Measurements from ENCODE around the gene LMO2.

The LMO2 gene

DNA sequence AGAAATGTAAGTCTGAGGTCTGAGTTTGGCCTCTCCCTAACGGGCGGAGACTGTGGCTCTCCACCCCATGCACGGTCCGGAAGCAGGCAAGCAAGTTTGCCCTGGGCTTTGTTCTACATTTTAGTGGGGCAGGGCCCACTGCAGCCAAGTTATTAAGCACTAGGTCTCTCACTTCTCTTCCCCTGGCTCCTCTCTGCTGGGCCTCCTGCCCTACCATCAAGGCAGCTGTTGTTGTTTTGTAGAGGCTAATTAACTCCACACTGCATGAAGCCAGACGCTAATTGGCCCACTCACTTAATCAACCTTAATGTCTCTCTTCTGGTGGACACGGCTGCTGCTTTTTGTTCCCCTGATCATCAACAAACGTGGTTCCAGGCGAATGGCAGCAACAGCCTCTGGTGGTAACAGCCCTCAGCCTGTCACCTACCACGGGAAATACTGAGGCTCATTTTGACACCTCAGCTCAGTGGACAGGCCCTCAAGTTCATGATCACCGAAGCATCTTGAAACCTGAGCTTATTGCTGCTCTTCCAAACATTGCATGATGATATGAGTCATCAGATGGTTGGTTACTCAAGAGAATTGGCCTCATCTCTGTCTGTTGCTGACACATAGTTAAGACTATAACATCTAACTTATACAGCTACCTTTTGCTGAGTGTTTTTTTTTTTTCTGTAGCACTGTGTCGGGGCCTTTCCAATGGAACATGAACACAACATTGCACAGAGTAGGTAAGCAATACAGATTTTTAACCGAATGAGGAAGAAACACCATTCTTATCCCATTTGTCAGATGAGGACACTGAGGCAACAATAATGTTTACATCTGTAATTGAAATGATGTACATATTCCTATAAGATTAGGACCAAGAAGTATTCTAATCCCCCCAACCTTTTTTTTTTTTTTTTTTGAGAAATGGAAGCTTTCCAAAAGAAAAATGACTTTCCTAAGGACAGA lies 20.8 kb upstream of the LMO2 start:
- DNase-seq = no peak

DNA sequence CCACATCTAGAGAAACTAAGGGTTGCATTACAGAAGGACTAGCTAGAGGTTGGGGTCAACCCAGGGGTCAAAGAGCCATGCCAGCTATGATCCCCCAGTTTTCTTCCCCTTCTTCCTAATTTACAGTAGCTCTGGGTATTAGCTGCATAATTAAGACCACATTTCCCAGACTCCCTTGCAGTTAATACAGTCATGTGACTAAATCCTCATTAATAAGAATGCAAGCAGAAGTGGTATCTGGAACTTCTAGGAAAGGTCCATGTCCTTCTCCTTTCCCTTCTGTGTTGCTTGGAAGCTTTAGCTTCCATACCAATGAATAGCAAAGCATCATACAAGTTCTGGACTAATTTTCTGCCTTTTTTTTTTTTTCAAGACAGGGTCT lies 19.1 kb upstream of the LMO2 start:
- DNase-seq = no peak

DNA sequence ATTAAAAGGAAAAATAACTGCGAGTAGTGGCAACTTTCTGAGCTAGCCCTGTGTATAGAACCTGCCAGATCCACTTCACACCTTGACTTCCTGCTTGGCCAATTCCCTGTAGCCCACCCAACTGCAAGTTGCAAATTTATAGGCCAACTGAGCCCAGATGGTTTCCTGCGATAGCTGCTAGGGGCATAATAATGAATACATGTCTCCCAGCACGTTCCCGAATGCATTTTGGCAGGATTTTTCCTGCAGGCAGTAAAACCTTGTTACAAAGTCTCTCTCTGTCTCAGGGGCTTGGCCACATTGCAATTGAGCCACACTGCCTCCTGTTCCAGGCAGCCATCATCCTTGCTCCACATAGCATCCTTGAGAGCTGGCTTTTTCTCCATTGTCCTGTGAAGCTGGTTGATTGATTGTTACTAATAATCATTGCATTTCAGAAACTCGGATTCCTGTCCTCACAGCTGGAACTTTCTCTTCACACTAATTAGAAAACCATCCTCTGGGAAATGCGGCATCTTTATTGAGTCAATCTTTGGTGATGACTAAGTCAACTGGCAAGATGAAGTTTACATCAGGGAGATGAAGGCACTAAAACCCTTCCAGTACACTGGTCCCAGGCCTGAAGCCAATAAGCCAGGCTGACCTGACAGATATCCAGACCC lies 18.6 kb upstream of the LMO2 start:
- no peak for DNase-seq

DNA sequence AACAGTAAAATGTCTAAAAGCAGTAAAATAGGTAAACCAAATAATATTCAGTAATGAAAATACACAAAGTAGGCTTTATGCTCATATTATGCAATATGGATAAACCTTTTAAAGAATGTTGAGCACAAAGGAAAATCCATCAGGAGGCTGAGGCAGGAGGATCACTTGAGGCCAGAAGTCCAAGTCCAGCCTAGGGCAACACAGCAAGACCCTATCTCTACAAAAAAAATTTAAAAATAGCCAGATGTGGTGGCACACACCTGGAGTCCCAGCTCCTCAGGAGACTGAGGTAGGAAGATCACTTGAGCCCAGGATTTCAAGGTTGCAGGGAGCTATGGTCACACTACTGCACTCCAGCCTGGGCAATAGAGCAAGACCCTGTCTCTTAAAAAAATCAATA lies 17.7 kb upstream of the LMO2 start:
- no peak for DNase-seq

DNA sequence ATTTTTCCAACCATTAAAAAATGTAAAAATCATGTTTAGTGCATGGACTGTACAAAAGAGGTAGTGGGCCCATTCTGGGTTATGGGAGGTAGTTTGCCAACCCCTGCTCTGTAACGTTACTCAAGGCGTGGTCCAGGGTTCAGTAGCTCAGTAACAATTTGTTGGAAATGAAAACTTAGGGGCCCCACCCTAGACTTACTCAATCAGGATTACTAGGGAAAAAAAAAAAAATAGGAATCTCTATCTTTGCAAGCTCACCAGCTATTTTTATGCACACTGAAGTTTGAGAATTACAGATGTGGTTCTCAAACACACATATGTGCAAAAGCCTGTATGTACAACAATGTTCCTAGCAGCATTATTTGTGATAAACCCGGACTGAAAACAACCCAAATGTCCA lies 17.3 kb upstream of the LMO2 start:
- DNase-seq = no peak

DNA sequence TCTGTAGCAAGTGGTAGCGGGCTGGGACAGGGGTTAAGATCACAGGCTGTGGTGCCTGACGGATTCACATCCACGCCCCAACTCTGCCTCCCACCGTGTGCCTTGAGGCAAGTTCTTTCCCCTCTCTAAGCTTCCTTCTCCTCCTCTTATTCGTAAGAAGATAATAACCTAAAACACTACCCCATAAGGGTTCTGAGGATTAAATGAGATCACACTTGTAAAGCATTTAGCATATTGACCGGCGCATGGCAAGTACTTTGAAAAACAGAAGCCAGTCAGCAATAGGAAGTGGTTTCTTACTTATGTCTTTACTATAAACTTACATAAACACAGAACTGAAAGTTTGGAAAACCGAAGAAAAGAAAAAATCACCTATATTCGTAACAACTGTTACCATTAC lies 15.5 kb upstream of the LMO2 start:
- DNase-seq = no peak

DNA sequence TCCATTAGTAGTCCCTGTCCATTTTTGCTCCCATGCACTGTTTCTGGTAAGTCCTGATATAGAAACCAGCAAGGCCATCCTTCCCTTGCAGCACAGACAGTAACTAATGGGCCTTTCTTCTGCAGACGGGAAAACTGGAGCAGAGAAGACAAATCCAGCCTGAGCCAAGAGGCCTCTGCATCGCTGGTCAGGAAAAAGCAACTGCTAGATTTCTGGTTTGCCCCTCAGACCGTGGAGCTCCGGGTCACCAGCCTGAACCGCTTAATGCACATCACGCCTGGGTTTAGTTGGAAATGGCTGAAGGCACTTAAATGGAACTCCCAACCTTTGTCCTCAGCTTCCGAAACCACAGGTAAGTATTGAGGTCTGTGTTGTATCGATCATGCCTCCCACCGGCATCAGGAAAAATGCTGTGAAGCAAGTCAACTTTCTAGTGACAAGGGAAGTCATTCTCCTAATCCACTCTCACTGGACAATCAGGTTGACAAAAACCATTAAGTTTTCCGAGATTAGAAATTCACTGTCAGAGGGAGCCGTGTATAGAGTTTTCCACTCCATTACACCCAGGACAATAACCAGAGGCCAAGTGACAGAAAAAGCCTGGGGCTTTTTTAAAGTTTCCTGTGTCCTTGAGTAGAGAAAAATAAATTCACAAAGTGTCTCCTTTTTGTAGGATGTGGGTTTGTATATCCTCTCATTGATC lies 14.8 kb upstream of the LMO2 start:
- no peak for DNase-seq

DNA sequence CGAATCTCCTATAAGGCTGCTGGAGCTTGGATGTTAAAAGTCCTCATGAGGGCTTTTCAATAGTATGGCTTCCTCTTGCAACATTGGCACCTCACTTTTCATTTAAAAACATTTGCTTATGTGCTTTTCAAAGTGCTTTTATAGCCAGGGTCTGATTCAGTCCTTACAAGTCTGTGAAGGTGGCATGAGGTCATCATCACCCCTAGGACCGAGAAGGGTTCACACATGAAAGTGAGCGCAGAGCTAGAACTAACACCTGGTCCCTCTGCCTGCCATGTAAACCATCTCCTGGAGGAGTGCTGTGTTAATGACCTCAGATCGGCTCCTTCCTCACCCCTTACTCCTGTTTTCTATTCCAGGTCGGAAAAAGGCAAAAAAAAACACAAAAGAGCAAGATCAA lies 12.2 kb upstream of the LMO2 start:
- no peak for DNase-seq

DNA sequence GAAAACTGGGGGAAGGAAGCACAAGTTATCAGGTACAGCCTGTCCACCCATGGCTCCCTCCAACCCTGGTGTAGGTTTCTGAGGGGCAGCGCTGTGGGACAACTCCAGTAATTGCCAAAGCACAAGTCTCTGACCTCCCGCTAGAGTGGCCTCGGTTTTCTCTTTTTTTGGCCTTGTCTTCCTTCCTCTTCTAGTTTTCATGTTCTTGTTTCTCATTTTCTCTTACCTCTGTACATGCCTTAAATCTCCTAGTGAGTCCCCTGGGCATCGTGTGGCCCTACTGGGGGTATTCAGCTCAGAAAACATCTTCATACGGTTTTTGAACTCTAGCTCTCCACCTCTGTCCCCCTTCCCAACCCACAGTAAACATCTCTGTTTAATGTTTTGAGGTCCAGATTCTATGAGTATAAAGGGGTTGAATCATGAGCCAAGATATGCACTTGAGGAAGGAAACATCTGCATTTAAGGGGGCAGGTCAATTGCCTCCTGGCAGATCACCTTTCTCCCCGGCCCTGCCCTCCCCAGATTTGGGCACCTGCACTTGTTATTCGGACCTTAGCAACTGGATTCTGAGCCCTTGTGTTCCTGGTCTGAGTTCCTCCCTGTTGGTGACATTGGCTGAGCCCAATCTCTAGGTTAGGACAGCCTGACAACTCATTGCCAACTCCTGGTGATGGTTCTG lies 8.4 kb upstream of the LMO2 start:
- DNase-seq = no peak

DNA sequence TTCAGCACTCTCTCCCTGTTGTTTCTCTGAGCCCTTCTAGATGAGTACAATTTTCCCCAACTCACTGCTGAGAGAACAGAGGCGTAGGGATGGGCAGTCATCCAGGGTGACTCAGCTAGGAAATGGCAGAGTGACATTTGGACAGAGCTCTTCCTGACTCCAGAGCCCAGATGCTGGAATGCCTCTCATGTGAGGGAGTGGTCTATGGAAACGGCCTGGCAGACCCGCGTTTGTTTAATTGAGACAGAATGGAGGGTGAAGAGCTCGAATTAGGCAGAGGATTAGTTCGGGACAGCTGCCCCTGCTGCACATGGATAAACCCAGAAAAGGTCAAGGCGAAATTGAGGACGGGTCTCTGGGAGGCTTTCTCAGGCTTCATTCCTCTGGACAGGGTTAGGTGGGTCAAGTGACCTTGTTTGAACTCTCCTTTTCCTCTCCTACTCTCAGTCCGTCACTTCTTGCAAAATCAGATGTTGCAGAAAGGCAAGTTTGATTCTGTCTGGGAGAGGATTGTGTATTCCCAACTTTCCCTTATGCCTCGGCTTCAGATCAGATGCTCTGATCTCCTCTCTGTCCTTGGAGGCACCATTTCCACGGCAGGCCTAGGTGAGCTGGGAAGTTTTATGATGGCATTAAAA lies 7.6 kb upstream of the LMO2 start:
- DNase-seq = no peak

DNA sequence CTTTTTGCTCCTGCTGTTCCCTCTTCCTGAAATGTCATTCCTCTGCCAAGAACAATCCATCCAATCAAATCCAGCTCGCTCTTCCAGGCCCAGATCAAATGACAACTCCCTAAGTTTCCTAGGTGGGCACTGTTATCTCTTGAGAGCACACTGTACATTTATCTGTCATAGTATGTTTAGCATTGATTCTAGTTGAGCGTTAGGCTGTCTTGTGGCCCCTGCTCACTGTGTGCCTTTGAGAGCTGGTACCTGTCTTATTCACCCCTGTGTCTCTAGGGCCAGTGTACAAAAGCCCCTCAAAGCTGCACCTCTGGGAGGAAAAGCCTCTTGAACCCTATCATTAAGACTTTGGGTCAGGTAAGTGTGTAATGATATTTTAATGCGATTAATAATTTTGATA lies 7.1 kb upstream of the LMO2 start:
- DNase-seq = no peak

DNA sequence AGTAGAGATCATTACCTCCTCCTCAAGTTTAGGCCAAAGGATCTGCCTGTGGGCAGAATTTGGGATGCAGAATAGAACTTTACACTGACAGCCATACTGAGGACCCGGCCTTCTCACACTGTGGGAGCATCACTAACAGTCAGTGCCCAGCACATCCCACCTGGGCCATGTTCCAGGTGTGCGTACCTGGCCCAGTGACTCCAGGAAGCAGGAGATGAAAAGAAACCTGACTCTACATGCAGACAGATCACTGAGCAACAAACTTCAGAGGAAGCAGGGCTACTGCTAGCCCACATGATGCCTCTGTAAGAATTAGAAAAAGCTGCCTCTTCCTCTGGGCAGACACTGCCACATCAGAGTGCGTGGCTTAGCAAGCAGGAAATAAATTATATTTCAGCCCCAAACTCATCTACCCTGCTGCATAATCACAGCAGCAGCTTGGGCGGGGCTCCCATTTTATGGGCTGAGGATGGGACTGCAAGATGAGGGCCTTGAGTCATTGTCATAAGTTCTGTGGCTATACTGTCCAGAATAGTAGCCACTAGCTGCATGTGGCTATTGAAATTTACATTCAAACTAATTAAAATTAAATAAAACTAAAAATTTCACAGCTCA lies 6.0 kb upstream of the LMO2 start:
- DNase-seq = no peak

DNA sequence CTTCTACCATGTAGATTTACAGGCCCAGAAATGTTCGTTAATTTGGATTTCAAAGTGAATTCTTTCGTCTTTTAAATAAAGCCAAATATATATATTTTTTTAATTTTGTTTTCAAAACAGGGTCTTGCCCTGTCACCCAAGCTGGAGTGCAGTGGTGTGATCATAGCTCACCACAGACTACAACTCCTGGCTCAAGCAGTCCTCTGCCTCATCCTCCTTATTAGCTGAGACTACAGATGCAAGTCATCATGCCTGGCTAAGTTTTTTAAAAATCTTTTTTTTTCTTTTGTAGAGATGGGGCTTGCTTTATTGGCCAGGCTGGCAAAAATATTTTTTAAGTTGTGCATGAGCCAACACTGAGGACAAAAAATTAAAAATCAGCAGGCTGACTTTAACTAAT lies 5.0 kb upstream of the LMO2 start:
- DNase-seq = no peak

DNA sequence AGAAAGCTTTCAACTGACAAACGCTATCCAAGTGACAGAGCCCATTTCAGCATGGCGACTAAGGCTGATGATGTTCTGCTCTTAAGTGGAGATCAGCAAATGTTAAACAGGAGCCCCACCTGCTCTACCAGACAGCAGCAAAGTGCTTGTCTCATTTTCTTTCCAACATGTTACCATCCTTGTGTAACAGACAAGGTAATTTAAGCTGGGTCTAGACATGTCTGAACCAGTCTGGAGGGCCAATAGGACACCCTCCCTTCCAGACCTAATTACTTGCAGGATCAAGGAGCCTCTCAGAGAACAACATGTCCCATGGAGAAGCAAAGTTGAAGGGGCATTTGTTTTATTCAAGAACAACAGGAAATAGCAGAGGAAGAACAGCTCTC lies 3.9 kb upstream of the LMO2 start:
- DNase-seq = no peak

DNA sequence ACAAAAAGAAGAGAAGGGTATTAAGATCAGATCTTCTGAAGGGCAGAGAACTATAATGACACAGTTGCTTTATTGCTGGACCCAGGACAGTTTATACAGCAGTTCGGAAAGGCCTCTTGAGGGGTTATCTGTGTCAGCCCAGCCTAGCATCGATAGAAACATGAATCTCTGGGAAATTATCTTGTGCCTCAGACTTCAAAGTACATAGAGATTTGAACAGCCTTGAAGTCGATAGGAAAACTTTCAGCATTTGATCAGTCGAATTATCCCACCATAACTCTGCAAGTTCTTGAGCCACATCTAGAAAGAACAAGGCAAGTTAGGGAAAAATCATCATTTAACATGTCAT lies 2.5 kb upstream of the LMO2 start:
- no peak for DNase-seq

DNA sequence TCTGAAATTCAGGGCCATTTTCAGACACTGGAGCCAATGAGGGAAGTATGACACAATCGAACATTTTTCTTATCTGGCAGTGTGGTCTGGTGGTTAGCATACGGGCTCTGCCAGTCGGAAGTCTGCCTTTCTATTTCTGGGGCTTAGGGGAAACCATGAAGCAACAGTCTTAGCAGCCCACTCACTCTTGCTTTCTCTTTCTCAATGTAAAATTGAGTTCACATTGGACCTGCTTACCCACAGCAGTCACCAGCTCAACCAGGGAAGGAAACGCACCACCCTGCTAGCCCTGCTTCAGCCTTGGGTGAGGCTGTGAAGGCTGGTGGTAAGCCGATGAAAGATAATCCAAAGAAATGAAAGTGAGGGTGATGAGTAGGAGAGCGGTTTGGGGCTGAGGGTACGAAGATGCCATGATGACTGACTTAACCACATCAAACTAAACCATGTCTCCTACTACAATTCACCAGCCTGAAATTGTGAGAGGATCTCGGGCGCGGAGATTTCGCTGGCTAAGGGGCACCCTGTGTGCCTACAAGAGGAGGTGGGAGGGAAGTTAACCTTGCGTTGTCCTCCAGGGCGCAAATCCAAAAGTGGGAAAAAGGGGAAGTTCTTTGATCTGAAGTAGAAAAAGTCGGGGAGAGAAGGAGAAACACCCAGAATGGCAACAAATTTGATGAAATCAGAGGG lies 2.0 kb upstream of the LMO2 start:
- no peak for DNase-seq

DNA sequence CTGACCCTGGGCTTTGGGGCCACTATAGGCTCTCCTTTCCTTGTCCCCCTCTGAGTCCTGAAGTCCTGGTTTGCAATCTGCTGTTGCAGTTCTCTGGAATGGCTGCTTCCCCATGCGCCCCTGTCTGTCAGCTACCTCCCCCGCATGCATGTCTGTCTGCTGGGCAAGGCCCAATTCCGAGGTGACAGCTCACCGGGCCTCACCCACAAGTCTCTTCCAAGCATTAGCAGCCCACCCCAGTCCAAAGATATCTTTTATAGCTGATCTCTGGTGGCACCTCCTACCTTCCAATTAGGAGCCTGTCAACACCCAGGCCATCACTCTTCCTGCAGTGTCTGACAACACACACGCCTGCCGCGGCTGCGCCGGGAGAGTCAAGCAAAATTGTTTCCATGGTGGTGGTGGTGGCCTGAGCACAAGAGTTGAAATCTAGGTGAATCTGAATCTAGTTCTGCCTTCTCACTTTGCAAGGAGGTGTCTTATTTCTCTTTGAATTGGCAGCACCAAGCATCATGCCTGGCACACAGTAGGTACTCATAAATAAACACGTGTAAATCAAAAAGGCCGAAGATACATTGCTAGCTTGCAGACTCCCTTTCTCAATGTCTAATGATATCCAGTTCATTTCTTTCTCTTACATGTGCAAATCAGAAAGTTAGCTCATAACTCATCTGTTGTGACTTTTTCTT lies 1.2 kb upstream of the LMO2 start:
- no peak for DNase-seq

DNA sequence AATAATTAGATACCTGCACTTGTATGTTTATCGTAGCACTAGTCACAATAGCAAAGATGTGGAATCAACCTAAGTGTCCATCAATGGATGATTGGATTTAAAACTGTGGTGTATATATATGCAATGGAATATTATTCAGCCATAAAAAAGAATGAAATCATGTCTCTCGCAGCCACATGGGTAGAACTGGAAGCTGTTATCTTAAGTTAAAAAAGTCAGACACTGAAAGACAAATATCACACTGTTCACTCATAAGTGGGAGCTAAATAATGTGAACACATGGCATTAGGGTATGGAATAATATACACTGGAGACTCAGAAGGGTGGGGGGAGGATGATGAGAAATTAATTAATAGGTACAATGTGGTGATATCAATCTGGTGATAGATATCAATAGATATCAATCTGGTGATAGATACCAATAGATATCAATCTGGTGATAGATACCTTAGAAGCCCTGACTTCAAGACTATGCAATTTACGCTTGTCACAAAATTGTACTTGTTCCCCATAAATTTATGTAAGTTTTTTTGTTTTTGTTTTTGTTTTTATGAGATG lies 2.0 kb downstream of the LMO2 start:
- no peak for DNase-seq

DNA sequence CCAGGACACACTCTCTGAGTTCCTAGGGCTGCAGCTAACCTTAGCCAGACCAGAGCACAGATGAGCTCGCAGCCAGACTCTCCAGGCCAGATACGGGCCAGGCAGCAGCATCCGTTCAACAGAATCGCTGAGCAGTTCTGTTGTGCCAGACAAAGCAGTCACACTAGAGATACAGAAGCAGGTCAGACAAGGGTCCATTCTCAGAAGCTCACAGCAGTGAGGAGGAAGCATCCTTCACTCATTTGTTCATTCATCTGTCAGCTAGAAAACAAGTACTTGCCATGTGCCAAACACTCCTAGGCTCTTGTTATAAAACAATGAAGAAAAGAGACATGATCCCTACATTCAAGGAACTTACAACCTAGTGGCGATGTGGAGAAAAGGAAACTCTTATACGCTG lies 2.6 kb downstream of the LMO2 start:
- no peak for DNase-seq

DNA sequence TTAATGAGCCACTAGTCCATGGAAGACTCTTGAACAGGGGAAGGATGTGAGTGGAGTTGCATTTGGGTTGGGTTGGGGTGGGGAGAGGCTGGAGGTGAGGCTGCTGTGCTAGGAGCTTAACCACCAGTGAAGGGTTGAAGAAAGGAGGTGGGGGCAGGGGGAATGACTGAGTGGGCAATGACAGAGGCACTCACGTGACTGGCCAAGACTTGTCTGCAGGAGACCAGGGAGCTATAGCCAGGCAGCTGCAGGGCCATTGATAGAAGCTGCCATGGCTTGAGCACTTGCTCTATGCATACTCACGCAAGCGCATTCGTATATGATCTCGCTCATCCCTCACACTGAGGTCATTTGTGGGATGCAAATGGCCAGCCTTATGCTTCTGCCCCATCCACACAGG lies 4.0 kb downstream of the LMO2 start:
- DNase-seq = no peak

Measured in NCI-H146 (cell line).